SK-N-SH (cell line): ENCODE results near the gene CLEC2A. TPM values are rescaled to one million over a fixed set of nuclear protein-coding genes. Genes with fewer than 3 reads are reported as not detected.

Experiments
- CTCF ChIA-PET: fragments of 300-600, 350-600 bp; formaldehyde crosslinking; extraction: SDS; loops from one replicate; lab custom pipeline; 2021; lab: Yijun Ruan, JAX
- POLR2A ChIA-PET: fragments of 350-600 bp; sonication (Branson Sonifier 250); formaldehyde crosslinking; extraction: SDS; loops from one replicate; lab custom pipeline; 2020; ENCODE audit warnings: antibody characterized with exemption, inconsistent platforms; lab: Yijun Ruan, JAX
- DNase-seq: peaks from one replicate; pipeline ENCODE4 v3.0.0; 2012
- H2AFZ ChIP-seq: fragments of 200-600 bp; sonication (generic); 2 replicates; pipeline ENCODE4 v1.8.1; 2016; ENCODE audit warnings: antibody characterized with exemption, mild to moderate bottlenecking, low read depth
- H3F3A ChIP-seq: fragments of 200-600 bp; sonication (generic); replicated peaks from 2 replicates; pipeline ENCODE3; 2016; ENCODE audit warnings: antibody characterized with exemption, mild to moderate bottlenecking; ENCODE audit not compliant: insufficient read depth
- H3K27ac ChIP-seq, 2 experiments: fragments of 200-500 bp in 1 of 2; fragments of 200-600 bp in 1 of 2; sonication (Bioruptor generic) in 1 of 2; sonication (generic), shearing (Covaris generic) in 1 of 2; 2 replicates each; pipeline versions ENCODE4 v1.5.1 to v1.6.1; 2014 to 2016; ENCODE audit warnings: low read depth in 2 of 2, inconsistent platforms in 1 of 2, low read length in 1 of 2, mild to moderate bottlenecking in 1 of 2, mixed read lengths in 1 of 2
- H3K27me3 ChIP-seq: fragments of 200-600 bp; sonication (generic), shearing (Covaris generic); 2 replicates; pipeline ENCODE4 v1.6.1; 2016; ENCODE audit warnings: mixed run types; ENCODE audit not compliant: insufficient read depth
- H3K36me3 ChIP-seq, 2 experiments: fragments of 200-500 bp in 1 of 2; fragments of 200-600 bp in 1 of 2; sonication (Bioruptor generic) in 1 of 2; sonication (generic) in 1 of 2; replicated peaks in 1 of 2; 2 replicates each; pipeline versions ENCODE3 to v1.5.1; 2014 to 2016; ENCODE audit warnings: low read length in 1 of 2, mild to moderate bottlenecking in 1 of 2; ENCODE audit not compliant: insufficient read depth in 2 of 2, control insufficient read depth in 1 of 2
- H3K4me1 ChIP-seq, 2 experiments: fragments of 200-500 bp in 1 of 2; fragments of 200-600 bp in 1 of 2; sonication (Bioruptor generic) in 1 of 2; sonication (generic), shearing (Covaris generic) in 1 of 2; 2 replicates each; pipeline versions ENCODE4 v1.5.1 to v1.6.1; 2014 to 2016; ENCODE audit warnings: low read depth in 1 of 2, low read length in 1 of 2, mixed run types in 1 of 2; ENCODE audit not compliant: insufficient read depth in 2 of 2, control insufficient read depth in 1 of 2
- H3K4me2 ChIP-seq: fragments of 200-600 bp; sonication (generic), shearing (Covaris generic); 2 replicates; pipeline ENCODE4 v1.6.1; 2017; ENCODE audit warnings: mixed run types
- H3K4me3 ChIP-seq, 2 experiments: fragments of 200-500 bp in 1 of 2; fragments of 200-600 bp in 1 of 2; sonication (Bioruptor generic) in 1 of 2; sonication (generic), shearing (Covaris generic) in 1 of 2; 2 replicates each; pipeline versions ENCODE4 v1.5.1 to v1.8.1; 2014 to 2016; ENCODE audit warnings: low read depth in 2 of 2, inconsistent platforms in 1 of 2, low read length in 1 of 2, mild to moderate bottlenecking in 1 of 2, mixed read lengths in 1 of 2, moderate library complexity in 1 of 2
- H3K79me2 ChIP-seq: fragments of 200-600 bp; sonication (generic); 2 replicates; pipeline ENCODE4 v1.8.1; 2017; ENCODE audit warnings: mild to moderate bottlenecking; ENCODE audit not compliant: insufficient read depth
- H3K9ac ChIP-seq: fragments of 200-600 bp; sonication (generic); 2 replicates; pipeline ENCODE4 v1.6.1; 2017; ENCODE audit warnings: mixed run types
- H3K9me2 ChIP-seq: fragments of 200-600 bp; sonication (generic); 2 replicates; pipeline ENCODE4 v1.6.1; 2017; ENCODE audit warnings: mixed run types
- H3K9me3 ChIP-seq: fragments of 200-600 bp; sonication (generic); 2 replicates; pipeline ENCODE4 v1.6.1; 2017; ENCODE audit warnings: mixed run types, mild to moderate bottlenecking, moderate library complexity
- H4K20me1 ChIP-seq: fragments of 200-600 bp; sonication (generic); 2 replicates; pipeline ENCODE4 v1.6.1; 2017; ENCODE audit warnings: mild to moderate bottlenecking, mixed run types; ENCODE audit not compliant: insufficient read depth
- CTCF ChIP-seq: fragments of 200-600 bp; sonication (generic); IDR thresholded peaks from 2 replicates; pipeline ENCODE4 v1.6.1; 2017; ENCODE audit warnings: antibody characterized with exemption, mild to moderate bottlenecking, moderate library complexity
- EP300 ChIP-seq, 2 experiments: IDR thresholded peaks; 2 replicates each; pipeline versions ENCODE4 v1.4.0 to v1.6.1; 2012; ENCODE audit warnings: borderline replicate concordance in 1 of 2, low read depth in 1 of 2, low read length in 1 of 2
- GABPA ChIP-seq: IDR thresholded peaks from 2 replicates; pipeline ENCODE4 v1.4.0; 2012; ENCODE audit warnings: low read depth, mild to moderate bottlenecking
- JUND ChIP-seq: IDR thresholded peaks from 2 replicates; pipeline ENCODE4 v1.4.0; 2012
- MAX ChIP-seq: IDR thresholded peaks from 2 replicates; pipeline ENCODE4 v1.4.0; 2012; ENCODE audit warnings: low read depth
- MEF2A ChIP-seq: IDR thresholded peaks from 2 replicates; pipeline ENCODE4 v1.4.0; 2012; ENCODE audit warnings: low read depth, borderline replicate concordance
- MXI1 ChIP-seq: IDR thresholded peaks from 2 replicates; pipeline ENCODE4 v1.6.1; 2012; ENCODE audit warnings: mild to moderate bottlenecking, low read depth, low read length, improper control_type of control experiment
- NFIC ChIP-seq: IDR thresholded peaks from 2 replicates; pipeline ENCODE4 v1.4.0; 2012; ENCODE audit warnings: borderline replicate concordance
- NRF1 ChIP-seq: IDR thresholded peaks from 2 replicates; pipeline ENCODE4 v1.6.1; 2012; ENCODE audit warnings: low read depth, mild to moderate bottlenecking, low read length
- RCOR1 ChIP-seq: fragments of 150-350 bp; IDR thresholded peaks from 2 replicates; pipeline ENCODE4 v1.6.1; 2017; ENCODE audit warnings: antibody characterized with exemption, low read length
- SIN3A ChIP-seq: IDR thresholded peaks from 2 replicates; pipeline ENCODE4 v1.6.1; 2012; ENCODE audit warnings: low read depth, mild to moderate bottlenecking, low read length, moderate library complexity, borderline replicate concordance
- SMC3 ChIP-seq: IDR thresholded peaks from 2 replicates; pipeline ENCODE4 v1.6.1; 2012; ENCODE audit warnings: low read depth, low read length, improper control_type of control experiment
- TAF1 ChIP-seq: IDR thresholded peaks from 2 replicates; pipeline ENCODE4 v1.6.1; 2012; ENCODE audit warnings: low read depth, mild to moderate bottlenecking, low read length, moderate library complexity, borderline replicate concordance
- TCF12 ChIP-seq: IDR thresholded peaks from 2 replicates; pipeline ENCODE4 v1.4.0; 2012
- WGBS: methylation state at CpG from one replicate; pipeline ENCODE4 v1.1.6; 2017; ENCODE audit warnings: low lambda C conversion rate; 5-methylcytosine and 5-hydroxymethylcytosine counted together
- polyA plus RNA-seq, 3 experiments: library from polyadenylated mRNA; depleted of rRNA; stranded (reverse); fragments of >200 nt; gene quantifications; 2 replicates each; pipeline ENCODE4 v1.2.3, GENCODE V29; 2012
- TF ChIP-seq, protein P1 (sequence below): IDR thresholded peaks from 2 replicates; pipeline ENCODE4 v1.6.1; 2012; ENCODE audit warnings: mild to moderate bottlenecking, low read depth, low read length, moderate library complexity
- TF ChIP-seq, protein P2 (sequence below): fragments of 150-350 bp; IDR thresholded peaks from 2 replicates; pipeline ENCODE4 v1.6.1; 2017; ENCODE audit warnings: antibody characterized with exemption, low read length, low read depth, borderline replicate concordance
- TF ChIP-seq, protein P3 (sequence below): IDR thresholded peaks from 2 replicates; pipeline ENCODE4 v1.4.0; 2012; ENCODE audit warnings: low read depth, borderline replicate concordance

The CLEC2A gene
- polyA plus RNA-seq, 1 of the 3 experiments (the other 2 are of a cell fraction): not detected

- ChIA-PET CTCF (interaction anchor here (0.9 to 1.3 kb wide), 2 partner anchors 122 to 1215 kb away, joined by 3 read pairs; no protein-coding TSS in a partner anchor), POLR2A (no interaction called here)
- H3K4me3 ChIP-seq: no peak overlapping the region
- no peaks in the 10 kb centered on the region; the same call in 1 of the 2 replicates for H3K27me3 ChIP-seq
- H3K4me1 ChIP-seq: no peaks in the 10 kb centered on the region
- no peaks in the 10 kb centered on the region for H3K79me2 ChIP-seq
- no peaks in the 10 kb centered on the region for H3K9me3 ChIP-seq
- H3K27ac ChIP-seq: no peak overlapping the region
- H3K9ac ChIP-seq: no peak overlapping the region
- no peaks in the 10 kb centered on the region for H3F3A ChIP-seq
- no peaks in the 10 kb centered on the region for H3K36me3 ChIP-seq
- H4K20me1 ChIP-seq: no peaks in the 10 kb centered on the region
- 17% methylated on average over 11 of the region's 11 CpGs for WGBS
- TF ChIP-seq, protein P1, sequence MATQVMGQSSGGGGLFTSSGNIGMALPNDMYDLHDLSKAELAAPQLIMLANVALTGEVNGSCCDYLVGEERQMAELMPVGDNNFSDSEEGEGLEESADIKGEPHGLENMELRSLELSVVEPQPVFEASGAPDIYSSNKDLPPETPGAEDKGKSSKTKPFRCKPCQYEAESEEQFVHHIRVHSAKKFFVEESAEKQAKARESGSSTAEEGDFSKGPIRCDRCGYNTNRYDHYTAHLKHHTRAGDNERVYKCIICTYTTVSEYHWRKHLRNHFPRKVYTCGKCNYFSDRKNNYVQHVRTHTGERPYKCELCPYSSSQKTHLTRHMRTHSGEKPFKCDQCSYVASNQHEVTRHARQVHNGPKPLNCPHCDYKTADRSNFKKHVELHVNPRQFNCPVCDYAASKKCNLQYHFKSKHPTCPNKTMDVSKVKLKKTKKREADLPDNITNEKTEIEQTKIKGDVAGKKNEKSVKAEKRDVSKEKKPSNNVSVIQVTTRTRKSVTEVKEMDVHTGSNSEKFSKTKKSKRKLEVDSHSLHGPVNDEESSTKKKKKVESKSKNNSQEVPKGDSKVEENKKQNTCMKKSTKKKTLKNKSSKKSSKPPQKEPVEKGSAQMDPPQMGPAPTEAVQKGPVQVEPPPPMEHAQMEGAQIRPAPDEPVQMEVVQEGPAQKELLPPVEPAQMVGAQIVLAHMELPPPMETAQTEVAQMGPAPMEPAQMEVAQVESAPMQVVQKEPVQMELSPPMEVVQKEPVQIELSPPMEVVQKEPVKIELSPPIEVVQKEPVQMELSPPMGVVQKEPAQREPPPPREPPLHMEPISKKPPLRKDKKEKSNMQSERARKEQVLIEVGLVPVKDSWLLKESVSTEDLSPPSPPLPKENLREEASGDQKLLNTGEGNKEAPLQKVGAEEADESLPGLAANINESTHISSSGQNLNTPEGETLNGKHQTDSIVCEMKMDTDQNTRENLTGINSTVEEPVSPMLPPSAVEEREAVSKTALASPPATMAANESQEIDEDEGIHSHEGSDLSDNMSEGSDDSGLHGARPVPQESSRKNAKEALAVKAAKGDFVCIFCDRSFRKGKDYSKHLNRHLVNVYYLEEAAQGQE: no peak
- no peak for TF ChIP-seq MAX
- no peak for TF ChIP-seq SMC3
- TF ChIP-seq CTCF: no peak
- no peak for TF ChIP-seq MEF2A
- no peak for TF ChIP-seq SIN3A
- TF ChIP-seq MXI1: no peak
- TF ChIP-seq, protein P2, sequence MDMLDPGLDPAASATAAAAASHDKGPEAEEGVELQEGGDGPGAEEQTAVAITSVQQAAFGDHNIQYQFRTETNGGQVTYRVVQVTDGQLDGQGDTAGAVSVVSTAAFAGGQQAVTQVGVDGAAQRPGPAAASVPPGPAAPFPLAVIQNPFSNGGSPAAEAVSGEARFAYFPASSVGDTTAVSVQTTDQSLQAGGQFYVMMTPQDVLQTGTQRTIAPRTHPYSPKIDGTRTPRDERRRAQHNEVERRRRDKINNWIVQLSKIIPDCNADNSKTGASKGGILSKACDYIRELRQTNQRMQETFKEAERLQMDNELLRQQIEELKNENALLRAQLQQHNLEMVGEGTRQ: no peak
- no peak for TF ChIP-seq JUND
- TF ChIP-seq GABPA: no peak
- no peak for TF ChIP-seq TAF1
- TF ChIP-seq, protein P3, sequence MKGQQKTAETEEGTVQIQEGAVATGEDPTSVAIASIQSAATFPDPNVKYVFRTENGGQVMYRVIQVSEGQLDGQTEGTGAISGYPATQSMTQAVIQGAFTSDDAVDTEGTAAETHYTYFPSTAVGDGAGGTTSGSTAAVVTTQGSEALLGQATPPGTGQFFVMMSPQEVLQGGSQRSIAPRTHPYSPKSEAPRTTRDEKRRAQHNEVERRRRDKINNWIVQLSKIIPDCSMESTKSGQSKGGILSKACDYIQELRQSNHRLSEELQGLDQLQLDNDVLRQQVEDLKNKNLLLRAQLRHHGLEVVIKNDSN: no peak
- TF ChIP-seq TCF12: no peak
- no peak for TF ChIP-seq EP300 (IDR thresholded peaks at IDR 0.05; ENCODE audit: borderline replicate concordance in 1 of 2, low read depth in 1 of 2, low read length in 1 of 2)
- TF ChIP-seq NRF1: no peak
- TF ChIP-seq RCOR1: no peak
- no peak for TF ChIP-seq NFIC
- TF ChIP-seq, all 33 proteins: peak for 0
- no peak overlapping the region for H3K4me2 ChIP-seq
- no peak for DNase-seq
- H2AFZ ChIP-seq: no peak overlapping the region
- H3K9me2 ChIP-seq: no peaks in the 10 kb centered on the region
Measured at GRCh38 chr12:9872742-9873141, 59.4 kb downstream of the CLEC2A start.
